Measurements from ENCODE around the gene IGSF21. TPM values are rescaled to one million over a fixed set of nuclear protein-coding genes. Genes with fewer than 3 reads are reported as not detected.

Gene IGSF21
- polyA plus RNA-seq, 2 of the 4 experiments (the other 2 are of a cell fraction), result not detected

DNA sequence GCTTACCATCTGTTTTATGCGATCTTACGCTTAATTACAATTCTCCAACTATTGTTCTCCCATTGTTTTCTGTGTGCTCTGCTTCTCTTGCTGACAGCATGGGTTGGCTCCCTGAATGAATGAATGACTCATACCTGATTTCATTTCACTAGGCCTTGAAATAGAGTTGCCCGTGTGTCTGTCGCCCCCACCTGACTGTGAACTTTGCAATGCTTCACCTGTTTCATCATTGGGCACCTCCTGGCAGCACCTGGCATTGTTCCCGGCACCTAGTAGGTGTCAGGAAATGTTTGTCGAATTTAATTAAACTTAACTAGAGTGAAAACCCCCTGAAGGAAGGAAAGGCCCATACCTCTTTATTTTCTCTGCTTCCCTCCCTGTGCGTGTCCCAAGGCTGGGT, 252.7 kb downstream of the IGSF21 start:
- FAIRE-seq (no peak), DNase-seq (ENCODE audit: low read depth in 1 of 2, low spot score in 1 of 2) (no peak), ATAC-seq (no peak)
- ChIA-PET POLR2A (no interaction called here), CTCF (no interaction called here)
- no peaks in the 10 kb centered on the region for H3K4me1 ChIP-seq
- 38% methylated on average over 7 of the region's 7 CpGs for WGBS (ENCODE audit: missing lambda C conversion rate)
- TF ChIP-seq CTCF (IDR thresholded peaks at IDR 0.05), result no peak
- no peak for TF ChIP-seq ZSCAN20 (CRISPR knock-in tag; IDR thresholded peaks at IDR 0.05)
- no peak for TF ChIP-seq ZFP36 (IDR thresholded peaks at IDR 0.05; ENCODE audit: borderline replicate concordance, partially characterized antibody)
- TF ChIP-seq, protein P1, sequence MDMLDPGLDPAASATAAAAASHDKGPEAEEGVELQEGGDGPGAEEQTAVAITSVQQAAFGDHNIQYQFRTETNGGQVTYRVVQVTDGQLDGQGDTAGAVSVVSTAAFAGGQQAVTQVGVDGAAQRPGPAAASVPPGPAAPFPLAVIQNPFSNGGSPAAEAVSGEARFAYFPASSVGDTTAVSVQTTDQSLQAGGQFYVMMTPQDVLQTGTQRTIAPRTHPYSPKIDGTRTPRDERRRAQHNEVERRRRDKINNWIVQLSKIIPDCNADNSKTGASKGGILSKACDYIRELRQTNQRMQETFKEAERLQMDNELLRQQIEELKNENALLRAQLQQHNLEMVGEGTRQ (IDR thresholded peaks at IDR 0.05), result no peak
- TF ChIP-seq ESRRA (IDR thresholded peaks at IDR 0.05; ENCODE audit: borderline replicate concordance, low read length), result no peak
- TF ChIP-seq FOXS1 (CRISPR knock-in tag; IDR thresholded peaks at IDR 0.05), result no peak
- TF ChIP-seq RFX5 (IDR thresholded peaks at IDR 0.05), result no peak
- TF ChIP-seq GATA3 (IDR thresholded peaks at IDR 0.05; ENCODE audit: borderline replicate concordance), result no peak
- TF ChIP-seq EHMT2 (IDR thresholded peaks at IDR 0.05; ENCODE audit: low read depth), result no peak
- TF ChIP-seq SREBF2 (IDR thresholded peaks at IDR 0.05), result no peak
- no peak for TF ChIP-seq CHD2 (IDR thresholded peaks at IDR 0.05; ENCODE audit: low read length, partially characterized antibody)
- TF ChIP-seq FOSL2 (IDR thresholded peaks at IDR 0.05), result no peak
- no peak for TF ChIP-seq FOSL2 (CRISPR knock-in tag; IDR thresholded peaks at IDR 0.05)
- TF ChIP-seq CHD4 (IDR thresholded peaks at IDR 0.05; ENCODE audit: borderline replicate concordance), result no peak
- TF ChIP-seq NPAS2 (CRISPR knock-in tag; IDR thresholded peaks at IDR 0.05; ENCODE audit: borderline replicate concordance), result no peak
- no peak for TF ChIP-seq HOXB13 (CRISPR knock-in tag; IDR thresholded peaks at IDR 0.05; ENCODE audit: low read depth)
- no peak for TF ChIP-seq TP53 (CRISPR knock-in tag; IDR thresholded peaks at IDR 0.05)
- TF ChIP-seq JUN (IDR thresholded peaks at IDR 0.05), result no peak
- TF ChIP-seq PHF8 (IDR thresholded peaks at IDR 0.05; ENCODE audit: borderline replicate concordance, low read depth), result no peak
- no peak for TF ChIP-seq REST (IDR thresholded peaks at IDR 0.05)
- no peak for TF ChIP-seq CEBPB (IDR thresholded peaks at IDR 0.05)
- no peaks in the 10 kb centered on the region for H3K9me3 ChIP-seq
- H3K4me2 ChIP-seq, result no peak overlapping the region
- no peak overlapping the region for H3K4me3 ChIP-seq
- H3K27ac ChIP-seq, result no peak overlapping the region

DNA sequence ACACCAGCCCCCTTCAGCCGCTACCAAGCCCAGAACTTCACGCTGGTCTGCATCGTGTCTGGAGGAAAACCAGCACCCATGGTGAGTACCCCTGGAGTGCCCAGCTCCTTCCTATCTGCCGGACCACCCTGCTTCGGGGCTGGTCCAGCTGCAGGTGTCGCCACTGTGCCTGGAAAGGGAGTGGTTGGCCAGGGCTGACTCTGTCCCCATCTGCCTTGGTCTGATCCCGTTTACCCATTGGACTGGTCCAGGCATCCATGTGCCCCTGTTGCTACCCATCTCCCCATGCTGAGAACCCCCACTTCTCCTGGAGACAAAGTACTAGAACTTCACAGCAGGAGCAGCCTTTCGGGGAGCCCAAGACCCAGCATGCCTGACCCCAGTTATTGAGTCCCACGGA, 254.6 kb downstream of the IGSF21 start:
- POLR2A ChIA-PET, result no interaction called here
- H3K4me2 ChIP-seq, result no peak overlapping the region
- no peak for ATAC-seq
- no peak for DNase-seq (ENCODE audit: low read depth in 1 of 2, low spot score in 1 of 2)
- no peak overlapping the region for H3K27ac ChIP-seq
- H3K4me1 ChIP-seq, result no peaks in the 10 kb centered on the region
- CTCF ChIA-PET, result interaction anchor here (0.6 to 1.2 kb wide), 2 partner anchors 110 to 235 kb away, joined by 3 read pairs; no protein-coding TSS in a partner anchor
- H3K9me3 ChIP-seq, result no peaks in the 10 kb centered on the region
- 33% methylated on average over 2 of the region's 9 CpGs for WGBS (ENCODE audit: missing lambda C conversion rate)
- H3K4me3 ChIP-seq, result no peak overlapping the region
- FAIRE-seq, result no peak
- no peak for TF ChIP-seq ZC3H11A (IDR thresholded peaks at IDR 0.05)
- no peak for TF ChIP-seq CTCF (IDR thresholded peaks at IDR 0.05)
- no peak for TF ChIP-seq ELK1 (IDR thresholded peaks at IDR 0.05; ENCODE audit: low read depth, low read length)
- TF ChIP-seq RNF2 (IDR thresholded peaks at IDR 0.05; ENCODE audit: borderline replicate concordance, low read depth), result no peak
- TF ChIP-seq EHMT2 (IDR thresholded peaks at IDR 0.05; ENCODE audit: low read depth), result no peak
- TF ChIP-seq MYC (IDR thresholded peaks at IDR 0.05; ENCODE audit: borderline replicate concordance, low read length), result no peak
- no peak for TF ChIP-seq PHF8 (IDR thresholded peaks at IDR 0.05; ENCODE audit: borderline replicate concordance, low read depth)
